ENCODE data around the gene TCTN1.
"Not testable (repeated sequence)": the region's sequence is repeated elsewhere in the genome, so short reads cannot be mapped to it uniquely, and the experiment has no call there.

Gene TCTN1

GRCh38 chr12:110585231-110585799, 28.6 kb upstream of the TCTN1 start:
- DNase-seq (ENCODE audit: low read depth in 2 of 2) = no peak

DNA sequence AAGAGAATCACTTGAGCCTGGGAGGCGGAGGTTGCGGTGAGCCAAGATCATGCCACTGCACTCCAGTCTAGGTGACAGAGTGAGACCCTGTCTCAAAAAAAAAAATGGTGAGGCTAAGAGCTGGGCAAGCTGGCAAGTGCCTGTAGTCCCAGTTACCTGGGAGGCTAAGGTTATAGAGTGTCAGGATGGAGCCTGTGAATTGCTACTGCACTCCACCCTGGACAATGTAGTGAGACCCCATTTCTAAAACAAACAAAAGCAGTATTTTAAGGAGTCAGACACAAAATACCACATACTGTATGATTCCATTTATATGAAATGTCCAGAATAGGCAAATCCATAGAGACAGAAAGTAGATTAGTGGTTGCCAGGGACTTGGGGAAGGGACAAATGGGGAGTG, 26.8 kb upstream of the TCTN1 start:
- DNase-seq (ENCODE audit: low read depth in 2 of 2) = not testable (repeated sequence)

GRCh38 chr12:110590059-110590458, 23.9 kb upstream of the TCTN1 start:
- DNase-seq (ENCODE audit: low read depth in 2 of 2) = no peak

DNA sequence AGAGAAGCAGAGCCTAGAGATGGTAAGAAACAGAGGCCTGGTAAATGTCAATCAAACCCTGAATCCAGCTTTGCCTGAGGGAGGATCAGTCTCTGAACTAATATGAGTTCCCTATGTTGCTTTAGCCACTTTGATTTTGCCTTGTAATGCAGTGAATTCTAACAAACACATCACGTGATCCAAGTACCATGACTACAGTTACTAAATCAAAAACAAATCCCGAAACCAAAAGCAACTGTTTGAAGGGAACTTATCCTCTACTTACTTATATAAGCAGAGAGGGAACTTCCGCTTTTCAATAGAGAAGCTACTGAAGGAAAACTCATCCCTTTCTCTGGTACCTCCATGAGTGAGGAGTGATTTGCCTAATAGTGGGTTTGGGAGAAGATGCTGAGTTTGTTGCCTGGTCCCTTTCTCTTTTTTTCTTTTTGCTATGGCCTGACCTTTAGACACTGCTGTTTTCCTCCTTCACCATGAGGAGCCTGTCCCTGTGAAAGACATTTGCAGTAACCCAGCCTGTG, 23.1 kb upstream of the TCTN1 start:
- DNase-seq (ENCODE audit: low read depth in 2 of 2) = peak; percentile 5 to 16

DNA sequence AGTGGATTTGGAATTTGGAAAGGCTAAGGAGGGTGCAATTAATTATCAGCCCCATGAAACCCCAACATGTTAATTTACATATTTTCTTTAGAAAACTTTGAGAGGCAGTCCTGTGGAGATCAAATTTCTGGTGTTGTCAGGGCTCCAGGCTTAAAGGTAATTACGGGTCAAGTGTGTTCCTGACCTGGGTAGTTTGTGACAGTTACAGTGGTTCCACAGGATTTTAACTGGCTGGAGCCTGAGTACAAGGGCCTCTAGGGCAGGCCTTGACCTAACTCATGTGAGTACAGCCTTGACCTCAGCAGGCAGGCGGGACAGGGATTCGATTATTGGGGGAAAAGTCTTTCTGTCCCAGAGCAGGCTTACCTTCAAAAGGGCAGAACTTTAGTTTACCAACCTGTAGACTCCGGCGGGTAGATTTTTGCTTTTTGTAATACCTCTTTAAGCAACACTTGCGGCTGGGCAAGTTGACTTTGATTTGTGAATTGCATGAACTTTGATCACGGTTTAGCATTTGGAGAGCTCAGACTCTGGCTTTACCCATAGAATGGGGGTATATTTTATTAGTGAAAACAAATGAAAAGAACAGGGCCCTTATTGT, 22.4 kb upstream of the TCTN1 start:
- DNase-seq (ENCODE audit: low read depth in 2 of 2) = no peak

DNA sequence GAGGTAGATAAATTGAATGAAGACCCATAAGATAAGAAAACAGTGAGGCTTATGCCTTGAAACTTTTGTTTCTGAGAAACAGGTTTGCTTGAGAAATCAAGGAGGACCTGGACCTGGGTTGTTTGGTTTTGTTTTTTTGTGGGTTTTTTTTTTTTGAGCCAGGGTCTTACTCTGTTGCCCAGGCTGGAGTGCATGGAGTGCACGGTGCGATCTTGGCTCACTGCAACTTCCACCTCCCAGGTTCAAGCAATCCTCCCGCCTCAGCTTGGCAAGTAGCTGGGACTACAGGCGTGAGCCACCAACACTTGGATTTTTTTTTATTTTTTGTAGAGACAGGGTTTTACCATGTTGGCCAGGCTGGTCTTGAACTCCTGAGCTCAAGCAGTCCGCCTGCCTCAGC, 21.9 kb upstream of the TCTN1 start:
- DNase-seq (ENCODE audit: low read depth in 2 of 2) = no peak

DNA sequence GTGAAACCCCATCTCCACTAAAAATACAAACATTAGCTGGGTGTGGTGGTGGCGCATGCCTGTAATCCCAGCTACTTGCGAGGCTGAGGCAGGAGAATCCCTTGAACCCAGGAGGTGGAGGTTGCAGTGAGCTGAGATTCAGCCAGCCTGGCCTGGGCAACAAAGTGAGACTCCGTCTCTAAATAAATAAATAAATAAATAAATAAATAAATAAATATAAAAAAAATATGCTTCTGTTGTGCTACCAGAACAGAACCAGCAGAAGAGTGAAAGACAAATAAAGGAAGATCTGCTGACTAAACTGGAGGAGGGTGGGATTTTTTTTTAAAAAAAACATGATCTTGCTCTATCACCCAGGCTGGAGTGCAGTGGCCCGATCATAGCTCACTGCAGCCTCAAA, 21.0 kb upstream of the TCTN1 start:
- not testable (repeated sequence) for DNase-seq (ENCODE audit: low read depth in 2 of 2)

DNA sequence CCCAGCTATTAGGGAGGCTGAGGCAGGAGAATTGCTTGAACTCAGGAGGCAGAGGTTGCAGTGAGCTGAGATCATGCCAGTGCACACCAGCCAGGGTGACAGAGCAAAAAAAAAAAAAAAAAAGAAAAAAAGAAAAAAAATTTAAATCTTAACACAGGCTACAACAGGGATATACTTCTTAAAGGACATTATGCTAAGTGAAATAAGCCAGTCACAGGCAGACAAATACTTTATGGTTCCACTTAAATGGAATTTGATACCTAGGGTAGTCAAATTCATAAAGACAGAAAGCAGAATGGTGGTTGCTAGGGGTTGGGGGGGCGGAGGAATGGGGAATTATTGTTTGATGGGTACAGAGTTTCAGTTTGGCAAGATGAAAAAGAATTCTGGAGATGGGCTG, 16.0 kb upstream of the TCTN1 start:
- DNase-seq (ENCODE audit: low read depth in 2 of 2) = no peak

DNA sequence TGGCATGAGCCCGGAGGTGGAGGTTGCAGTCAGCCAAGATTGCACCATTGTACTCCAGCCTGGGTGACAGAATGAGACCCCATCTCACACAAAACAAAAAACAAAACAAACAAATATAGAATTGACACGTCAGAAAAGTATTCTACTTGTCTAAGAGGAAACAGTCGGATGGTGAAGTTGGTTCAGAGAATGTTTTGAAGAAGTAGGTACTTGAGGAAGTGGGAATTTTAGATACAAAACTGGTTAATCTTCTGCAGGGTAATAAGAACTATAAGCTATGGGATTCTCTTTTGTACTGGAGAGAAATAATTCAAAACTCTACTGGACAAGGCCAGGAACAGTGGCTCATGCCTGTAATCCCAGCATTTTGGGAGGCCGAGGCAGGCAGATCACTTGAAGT, 14.6 kb upstream of the TCTN1 start:
- DNase-seq (ENCODE audit: low read depth in 2 of 2) = no peak

DNA sequence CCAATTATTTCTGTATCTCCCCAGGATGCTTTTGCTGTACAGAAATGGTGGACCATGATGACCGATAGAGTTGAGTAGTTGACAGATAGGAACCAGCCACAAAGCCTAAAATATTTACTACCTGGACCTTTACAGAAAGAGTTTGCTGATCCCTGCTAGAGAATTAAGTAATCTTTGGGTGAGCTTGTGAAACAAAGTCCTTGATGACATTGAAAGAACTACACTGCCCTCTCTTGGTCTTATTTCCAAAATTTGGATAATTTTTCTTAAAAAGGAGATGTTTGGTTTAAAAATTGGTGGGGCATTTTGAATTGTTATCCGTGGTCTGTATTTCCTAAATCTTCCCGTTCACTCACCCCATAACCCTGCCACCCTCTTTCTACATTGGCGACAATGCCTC, 13.7 kb upstream of the TCTN1 start:
- DNase-seq (ENCODE audit: low read depth in 2 of 2) = peak; percentile 31 to 45

- DNase-seq (ENCODE audit: low read depth in 2 of 2) = peak in 1 of 2 experiments; percentile 27
Measured at GRCh38 chr12:110602085-110602814, 11.7 kb upstream of the TCTN1 start.

GRCh38 chr12:110606253-110606611, 7.7 kb upstream of the TCTN1 start:
- no peak for DNase-seq (ENCODE audit: low read depth in 2 of 2)

GRCh38 chr12:110613071-110613770, 708 bp upstream of the TCTN1 start:
- DNase-seq (ENCODE audit: low read depth in 2 of 2) = no peak

DNA sequence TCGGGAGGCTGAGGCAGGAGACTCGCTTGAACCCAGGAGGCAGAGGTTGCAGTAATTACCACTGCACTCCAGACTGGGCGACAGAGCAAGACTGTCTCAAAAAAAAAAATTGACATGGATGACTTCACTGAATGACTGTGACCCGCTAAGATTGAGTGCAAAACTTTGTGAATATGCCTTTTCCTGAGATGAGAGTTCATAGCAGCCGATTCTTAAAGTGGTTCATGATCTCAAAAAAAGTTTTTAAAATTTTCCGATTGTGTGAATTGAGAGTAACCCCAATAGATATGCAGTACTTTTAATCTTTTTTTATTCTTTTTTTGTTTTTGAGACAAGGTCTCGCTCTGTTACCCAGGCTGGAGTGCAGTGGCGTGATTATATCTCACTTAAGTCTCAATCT, 1.2 kb downstream of the TCTN1 start:
- no peak for DNase-seq (ENCODE audit: low read depth in 2 of 2)

GRCh38 chr12:110616471-110617115, 2.7 kb downstream of the TCTN1 start:
- no peak for DNase-seq (ENCODE audit: low read depth in 2 of 2)

GRCh38 chr12:110619534-110619953, 5.6 kb downstream of the TCTN1 start:
- DNase-seq (ENCODE audit: low read depth in 2 of 2) = no peak

GRCh38 chr12:110622582-110622981, 8.7 kb downstream of the TCTN1 start:
- no peak for DNase-seq (ENCODE audit: low read depth in 2 of 2)

DNA sequence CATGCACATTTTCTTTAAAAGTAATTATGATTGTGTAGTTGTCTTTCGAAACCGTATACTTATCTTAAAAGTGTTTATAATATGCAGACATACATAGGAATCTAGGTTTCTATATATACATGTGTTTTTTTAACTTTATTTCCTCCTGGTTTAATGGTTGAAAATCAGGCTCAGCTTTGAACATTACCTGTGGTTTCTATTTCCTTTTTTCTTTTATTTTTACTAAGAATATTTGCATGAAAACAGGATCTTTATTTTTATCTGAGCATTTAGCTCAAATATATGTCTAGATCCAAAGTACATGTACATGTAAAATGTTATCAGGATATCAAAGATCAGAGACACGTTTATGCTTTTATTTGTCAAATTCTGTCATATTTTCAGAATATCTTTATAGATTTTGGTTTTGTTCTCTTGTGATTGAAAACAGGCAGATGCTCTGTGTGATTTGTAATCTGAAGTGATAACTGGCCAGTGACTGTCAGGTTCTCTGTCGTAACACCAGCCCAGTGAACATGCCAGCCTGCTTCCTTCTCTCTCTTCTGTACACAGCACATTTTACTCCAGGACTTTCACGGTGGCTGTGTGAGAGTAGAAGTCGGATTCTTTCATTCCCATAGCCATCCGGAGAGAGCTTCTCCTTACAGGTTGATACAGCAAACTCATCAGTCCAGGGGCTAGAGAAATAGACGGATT, 13.7 kb downstream of the TCTN1 start:
- no peak for DNase-seq (ENCODE audit: low read depth in 2 of 2)

- no peak for DNase-seq (ENCODE audit: low read depth in 2 of 2)
Measured at GRCh38 chr12:110635055-110635454, 21.1 kb downstream of the TCTN1 start.

DNA sequence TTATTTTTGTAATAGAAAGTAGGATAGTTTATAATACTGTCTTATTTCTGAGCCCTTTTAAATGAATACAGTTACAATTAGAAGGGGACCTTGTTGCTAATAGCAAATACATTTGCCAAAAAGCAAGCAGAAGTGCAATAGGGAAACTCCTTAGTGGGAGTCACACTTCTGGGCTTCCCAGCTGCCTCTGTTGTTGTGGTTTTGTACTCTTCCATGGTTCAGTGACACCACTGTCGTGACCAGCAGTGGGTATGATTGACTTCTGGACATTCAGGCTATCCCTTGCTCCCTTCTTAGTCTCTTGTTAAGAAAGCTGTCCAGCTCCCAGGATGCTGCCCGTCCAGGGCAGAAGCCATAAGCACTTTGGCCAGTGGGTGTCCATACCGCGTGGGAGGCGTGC, 22.6 kb downstream of the TCTN1 start:
- no peak for DNase-seq (ENCODE audit: low read depth in 2 of 2)

- DNase-seq (ENCODE audit: low read depth in 2 of 2) = no peak
Measured at GRCh38 chr12:110637869-110638441, 24.0 kb downstream of the TCTN1 start.
